ENCODE results near the gene CDC42BPG.

CDC42BPG gene

GRCh38 chr11:64879244-64879900 lies 34.9 kb upstream of the CDC42BPG start:
- no peak for DNase-seq

GRCh38 chr11:64878494-64879243 lies 34.2 kb upstream of the CDC42BPG start, which contains the start of gene EHD1:
Gene EHD1, minus strand, starts transcription at chr11:64878621. Its CDS starts 157 bp downstream, at chr11:64878464.
- DNase-seq = peak; percentile 98

- DNase-seq = no peak
Measured at GRCh38 chr11:64878223-64878493, 33.7 kb upstream of the CDC42BPG start.

- DNase-seq = no peak
Measured at GRCh38 chr11:64877390-64878222, 33.2 kb upstream of the CDC42BPG start.

GRCh38 chr11:64876835-64877341 lies 32.4 kb upstream of the CDC42BPG start:
- DNase-seq = peak; percentile 39

- no peak for DNase-seq
Measured at GRCh38 chr11:64876229-64876750, 31.8 kb upstream of the CDC42BPG start.

- DNase-seq = no peak
Measured at GRCh38 chr11:64875369-64876228, 31.1 kb upstream of the CDC42BPG start.

GRCh38 chr11:64874308-64875240 lies 30.1 kb upstream of the CDC42BPG start:
- no peak for DNase-seq

GRCh38 chr11:64872790-64873488 lies 28.5 kb upstream of the CDC42BPG start:
- DNase-seq = no peak

GRCh38 chr11:64871492-64871891 lies 27.0 kb upstream of the CDC42BPG start:
- no peak for DNase-seq

- DNase-seq = no peak
Measured at GRCh38 chr11:64870893-64871466, 26.5 kb upstream of the CDC42BPG start.

- peak; percentile 56 for DNase-seq
Measured at GRCh38 chr11:64870176-64870892, 25.9 kb upstream of the CDC42BPG start.

- no peak for DNase-seq
Measured at GRCh38 chr11:64869571-64870175, 25.2 kb upstream of the CDC42BPG start.

GRCh38 chr11:64868904-64869570 lies 24.6 kb upstream of the CDC42BPG start:
- DNase-seq = peak; percentile 73

- no peak for DNase-seq
Measured at GRCh38 chr11:64867748-64868462, 23.5 kb upstream of the CDC42BPG start.

GRCh38 chr11:64866173-64866491 lies 21.7 kb upstream of the CDC42BPG start:
- DNase-seq = no peak

GRCh38 chr11:64865286-64866172 lies 21.1 kb upstream of the CDC42BPG start:
- DNase-seq = peak; percentile 43
